ENCODE data around the gene ITPKA.

DNA sequence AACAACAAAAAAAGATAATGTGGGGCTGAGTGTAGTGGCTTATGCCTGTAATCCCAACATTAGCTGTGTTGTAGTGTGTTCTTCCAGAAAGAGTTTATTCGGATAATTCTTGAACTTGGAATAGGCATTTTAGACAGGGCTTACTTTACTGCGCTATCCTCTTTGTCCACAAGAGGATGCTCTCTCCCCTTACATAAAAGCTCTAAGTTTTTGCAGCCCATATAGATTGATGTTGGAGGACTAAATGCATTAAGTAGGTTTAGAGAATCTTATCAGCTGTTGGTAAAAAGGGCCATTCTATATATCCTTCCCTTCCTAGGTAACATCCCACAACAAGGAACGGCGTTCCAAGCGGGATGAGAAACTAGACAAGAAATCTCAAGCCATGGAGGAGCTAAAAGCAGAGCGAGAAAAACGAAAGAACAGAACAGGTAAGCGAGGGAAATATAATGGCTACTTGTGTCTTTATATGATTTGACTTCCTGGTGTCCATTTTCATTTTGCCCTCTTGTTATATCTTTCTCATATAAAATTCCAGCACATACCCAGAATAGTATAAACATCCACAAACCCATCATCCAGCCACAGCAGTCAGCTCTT, 27.8 kb upstream of the ITPKA start:
- TF ChIP-seq, protein P1, sequence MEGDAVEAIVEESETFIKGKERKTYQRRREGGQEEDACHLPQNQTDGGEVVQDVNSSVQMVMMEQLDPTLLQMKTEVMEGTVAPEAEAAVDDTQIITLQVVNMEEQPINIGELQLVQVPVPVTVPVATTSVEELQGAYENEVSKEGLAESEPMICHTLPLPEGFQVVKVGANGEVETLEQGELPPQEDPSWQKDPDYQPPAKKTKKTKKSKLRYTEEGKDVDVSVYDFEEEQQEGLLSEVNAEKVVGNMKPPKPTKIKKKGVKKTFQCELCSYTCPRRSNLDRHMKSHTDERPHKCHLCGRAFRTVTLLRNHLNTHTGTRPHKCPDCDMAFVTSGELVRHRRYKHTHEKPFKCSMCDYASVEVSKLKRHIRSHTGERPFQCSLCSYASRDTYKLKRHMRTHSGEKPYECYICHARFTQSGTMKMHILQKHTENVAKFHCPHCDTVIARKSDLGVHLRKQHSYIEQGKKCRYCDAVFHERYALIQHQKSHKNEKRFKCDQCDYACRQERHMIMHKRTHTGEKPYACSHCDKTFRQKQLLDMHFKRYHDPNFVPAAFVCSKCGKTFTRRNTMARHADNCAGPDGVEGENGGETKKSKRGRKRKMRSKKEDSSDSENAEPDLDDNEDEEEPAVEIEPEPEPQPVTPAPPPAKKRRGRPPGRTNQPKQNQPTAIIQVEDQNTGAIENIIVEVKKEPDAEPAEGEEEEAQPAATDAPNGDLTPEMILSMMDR (IDR thresholded peaks at IDR 0.05): peak; percentile 38 to 90 (median 70)
- no peak for TF ChIP-seq POLR2A (IDR thresholded peaks at IDR 0.05)
